Retinal pigment epithelial cell (primary cell): Measurements from ENCODE around the gene NPAS3.

Experiments
- DNase-seq: peaks from one replicate; pipeline ENCODE4 v3.0.0-alpha.2; 2010; ENCODE audit warnings: low read depth
- H3K4me3 ChIP-seq: 2 replicates; pipeline ENCODE4 v1.5.1; 2011; ENCODE audit warnings: mild to moderate bottlenecking, low read length, control low read depth, moderate library complexity
- CTCF ChIP-seq: conservative IDR thresholded peaks from 2 replicates; pipeline ENCODE4 v1.5.1; 2011; ENCODE audit warnings: low read depth, low read length, control low read depth, inconsistent platforms

NPAS3 gene

GRCh38 chr14:33711194-33711593 lies 772.5 kb downstream of the NPAS3 start:
- TF ChIP-seq CTCF = no peak
- no peak overlapping the region for H3K4me3 ChIP-seq
- no peak for DNase-seq

- no peak overlapping the region for H3K4me3 ChIP-seq
- TF ChIP-seq CTCF = no peak
- DNase-seq = no peak
Observed at GRCh38 chr14:33711811-33712216, 773.1 kb downstream of the NPAS3 start.

- TF ChIP-seq CTCF = no peak
- no peak overlapping the region for H3K4me3 ChIP-seq
- peak; percentile 61 for DNase-seq
Observed at GRCh38 chr14:33714527-33715226, 776.0 kb downstream of the NPAS3 start.

GRCh38 chr14:33715227-33715528 lies 776.5 kb downstream of the NPAS3 start:
- no peak for DNase-seq
- H3K4me3 ChIP-seq = no peak overlapping the region
- no peak for TF ChIP-seq CTCF

GRCh38 chr14:33716921-33717320 lies 778.2 kb downstream of the NPAS3 start:
- no peak overlapping the region for H3K4me3 ChIP-seq
- no peak for DNase-seq
- no peak for TF ChIP-seq CTCF

GRCh38 chr14:33717866-33718265 lies 779.2 kb downstream of the NPAS3 start:
- no peak for TF ChIP-seq CTCF
- no peak overlapping the region for H3K4me3 ChIP-seq
- no peak for DNase-seq

GRCh38 chr14:33720284-33720787 lies 781.7 kb downstream of the NPAS3 start:
- DNase-seq = no peak
- no peak overlapping the region for H3K4me3 ChIP-seq
- no peak for TF ChIP-seq CTCF
